ENCODE data around the gene OCA2. TPM values are rescaled to one million over a fixed set of nuclear protein-coding genes. Genes with fewer than 3 reads are reported as not detected.

The OCA2 gene
- polyA plus RNA-seq, 1 donor from 2014 or later: 0.97 TPM

DNA sequence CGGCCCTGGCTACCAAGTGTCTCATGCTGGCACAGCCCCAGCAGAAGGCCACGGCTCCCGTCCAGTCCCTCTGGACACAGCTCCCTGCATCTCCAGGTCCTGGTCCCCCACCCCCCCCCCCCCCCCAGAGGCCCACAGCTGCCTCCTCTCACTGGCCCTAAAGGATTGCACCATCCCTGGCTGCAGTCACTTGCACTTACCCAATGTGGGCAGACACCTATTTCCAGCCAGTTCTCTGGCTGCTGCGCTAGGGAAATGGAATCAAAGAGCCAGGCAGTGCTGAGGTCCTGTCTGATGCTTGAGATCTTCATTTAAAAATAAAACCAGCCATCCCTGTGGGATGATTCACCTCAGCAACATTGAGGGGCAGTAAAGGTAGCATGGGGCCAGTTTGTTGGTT, 346.4 kb downstream of the OCA2 start:
- H3K9me3 ChIP-seq (ENCODE audit: low read length): no peaks in the 10 kb centered on the region
- H3K4me3 ChIP-seq (ENCODE audit: low read length): no peak overlapping the region
- H3K9me2 ChIP-seq (ENCODE audit: insufficient read depth, low read length): no peaks in the 10 kb centered on the region
- no peaks in the 10 kb centered on the region for H3K36me3 ChIP-seq (ENCODE audit: insufficient read depth, low read length)
- no peak overlapping the region for H2AFZ ChIP-seq (ENCODE audit: low read depth, low read length)
- H3F3A ChIP-seq (ENCODE audit: insufficient read depth, low read length, poor library complexity, severe bottlenecking): no peaks in the 10 kb centered on the region
- H3K4me2 ChIP-seq (ENCODE audit: low read length): no peak overlapping the region
- H3K27ac ChIP-seq (ENCODE audit: low read length): no peak overlapping the region
- no peaks in the 10 kb centered on the region for H3K79me2 ChIP-seq (replicated peaks; ENCODE audit: insufficient read depth, low read length)
- TF ChIP-seq MXI1 (conservative IDR thresholded peaks at IDR 0.05; ENCODE audit: poor library complexity, severe bottlenecking) (no peak), RAD21 (conservative IDR thresholded peaks at IDR 0.05) (no peak), EP300 (conservative IDR thresholded peaks at IDR 0.05; ENCODE audit: poor library complexity, severe bottlenecking) (no peak), EZH2 (IDR thresholded peaks at IDR 0.05; ENCODE audit: borderline replicate concordance, insufficient read depth, low read length, poor library complexity, severe bottlenecking) (no peak), POLR2AphosphoS5 (IDR thresholded peaks at IDR 0.05) (no peak), TAF1 (IDR thresholded peaks at IDR 0.05; ENCODE audit: low read depth) (no peak), SMC3 (conservative IDR thresholded peaks at IDR 0.05; ENCODE audit: poor library complexity) (no peak)
- TF ChIP-seq, protein P1, sequence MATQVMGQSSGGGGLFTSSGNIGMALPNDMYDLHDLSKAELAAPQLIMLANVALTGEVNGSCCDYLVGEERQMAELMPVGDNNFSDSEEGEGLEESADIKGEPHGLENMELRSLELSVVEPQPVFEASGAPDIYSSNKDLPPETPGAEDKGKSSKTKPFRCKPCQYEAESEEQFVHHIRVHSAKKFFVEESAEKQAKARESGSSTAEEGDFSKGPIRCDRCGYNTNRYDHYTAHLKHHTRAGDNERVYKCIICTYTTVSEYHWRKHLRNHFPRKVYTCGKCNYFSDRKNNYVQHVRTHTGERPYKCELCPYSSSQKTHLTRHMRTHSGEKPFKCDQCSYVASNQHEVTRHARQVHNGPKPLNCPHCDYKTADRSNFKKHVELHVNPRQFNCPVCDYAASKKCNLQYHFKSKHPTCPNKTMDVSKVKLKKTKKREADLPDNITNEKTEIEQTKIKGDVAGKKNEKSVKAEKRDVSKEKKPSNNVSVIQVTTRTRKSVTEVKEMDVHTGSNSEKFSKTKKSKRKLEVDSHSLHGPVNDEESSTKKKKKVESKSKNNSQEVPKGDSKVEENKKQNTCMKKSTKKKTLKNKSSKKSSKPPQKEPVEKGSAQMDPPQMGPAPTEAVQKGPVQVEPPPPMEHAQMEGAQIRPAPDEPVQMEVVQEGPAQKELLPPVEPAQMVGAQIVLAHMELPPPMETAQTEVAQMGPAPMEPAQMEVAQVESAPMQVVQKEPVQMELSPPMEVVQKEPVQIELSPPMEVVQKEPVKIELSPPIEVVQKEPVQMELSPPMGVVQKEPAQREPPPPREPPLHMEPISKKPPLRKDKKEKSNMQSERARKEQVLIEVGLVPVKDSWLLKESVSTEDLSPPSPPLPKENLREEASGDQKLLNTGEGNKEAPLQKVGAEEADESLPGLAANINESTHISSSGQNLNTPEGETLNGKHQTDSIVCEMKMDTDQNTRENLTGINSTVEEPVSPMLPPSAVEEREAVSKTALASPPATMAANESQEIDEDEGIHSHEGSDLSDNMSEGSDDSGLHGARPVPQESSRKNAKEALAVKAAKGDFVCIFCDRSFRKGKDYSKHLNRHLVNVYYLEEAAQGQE (IDR thresholded peaks at IDR 0.05; ENCODE audit: borderline replicate concordance): no peak
- TF ChIP-seq, protein P2, sequence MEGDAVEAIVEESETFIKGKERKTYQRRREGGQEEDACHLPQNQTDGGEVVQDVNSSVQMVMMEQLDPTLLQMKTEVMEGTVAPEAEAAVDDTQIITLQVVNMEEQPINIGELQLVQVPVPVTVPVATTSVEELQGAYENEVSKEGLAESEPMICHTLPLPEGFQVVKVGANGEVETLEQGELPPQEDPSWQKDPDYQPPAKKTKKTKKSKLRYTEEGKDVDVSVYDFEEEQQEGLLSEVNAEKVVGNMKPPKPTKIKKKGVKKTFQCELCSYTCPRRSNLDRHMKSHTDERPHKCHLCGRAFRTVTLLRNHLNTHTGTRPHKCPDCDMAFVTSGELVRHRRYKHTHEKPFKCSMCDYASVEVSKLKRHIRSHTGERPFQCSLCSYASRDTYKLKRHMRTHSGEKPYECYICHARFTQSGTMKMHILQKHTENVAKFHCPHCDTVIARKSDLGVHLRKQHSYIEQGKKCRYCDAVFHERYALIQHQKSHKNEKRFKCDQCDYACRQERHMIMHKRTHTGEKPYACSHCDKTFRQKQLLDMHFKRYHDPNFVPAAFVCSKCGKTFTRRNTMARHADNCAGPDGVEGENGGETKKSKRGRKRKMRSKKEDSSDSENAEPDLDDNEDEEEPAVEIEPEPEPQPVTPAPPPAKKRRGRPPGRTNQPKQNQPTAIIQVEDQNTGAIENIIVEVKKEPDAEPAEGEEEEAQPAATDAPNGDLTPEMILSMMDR (IDR thresholded peaks at IDR 0.05; ENCODE audit: poor library complexity, severe bottlenecking): no peak
- H3K9ac ChIP-seq (ENCODE audit: low read length): no peak overlapping the region
- H3K27me3 ChIP-seq (ENCODE audit: insufficient read depth, low read depth, low read length): no peaks in the 10 kb centered on the region
- no peaks in the 10 kb centered on the region for H4K20me1 ChIP-seq (ENCODE audit: insufficient read depth)

GRCh38 chr15:27747997-27748396, 351.1 kb downstream of the OCA2 start:
- H4K20me1 ChIP-seq (ENCODE audit: insufficient read depth): no peaks in the 10 kb centered on the region
- no peak overlapping the region for H2AFZ ChIP-seq (ENCODE audit: low read depth, low read length)
- H3K9me2 ChIP-seq (ENCODE audit: insufficient read depth, low read length): no peaks in the 10 kb centered on the region
- H3F3A ChIP-seq (ENCODE audit: insufficient read depth, low read length, poor library complexity, severe bottlenecking): no peaks in the 10 kb centered on the region
- H3K4me2 ChIP-seq (ENCODE audit: low read length): no peak overlapping the region
- H3K9me3 ChIP-seq (ENCODE audit: low read length): no peaks in the 10 kb centered on the region
- TF ChIP-seq POLR2AphosphoS5 (IDR thresholded peaks at IDR 0.05) (no peak), SMC3 (conservative IDR thresholded peaks at IDR 0.05; ENCODE audit: poor library complexity) (no peak), EZH2 (IDR thresholded peaks at IDR 0.05; ENCODE audit: borderline replicate concordance, insufficient read depth, low read length, poor library complexity, severe bottlenecking) (no peak), TAF1 (IDR thresholded peaks at IDR 0.05; ENCODE audit: low read depth) (no peak), MXI1 (conservative IDR thresholded peaks at IDR 0.05; ENCODE audit: poor library complexity, severe bottlenecking) (no peak), EP300 (conservative IDR thresholded peaks at IDR 0.05; ENCODE audit: poor library complexity, severe bottlenecking) (no peak), RAD21 (conservative IDR thresholded peaks at IDR 0.05) (no peak)
- TF ChIP-seq, protein P1 (IDR thresholded peaks at IDR 0.05; ENCODE audit: borderline replicate concordance): no peak
- TF ChIP-seq, protein P2 (IDR thresholded peaks at IDR 0.05; ENCODE audit: poor library complexity, severe bottlenecking): no peak
- H3K36me3 ChIP-seq (ENCODE audit: insufficient read depth, low read length): no peaks in the 10 kb centered on the region
- no peak overlapping the region for H3K4me3 ChIP-seq (ENCODE audit: low read length)
- no peak overlapping the region for H3K27ac ChIP-seq (ENCODE audit: low read length)
- H3K79me2 ChIP-seq (replicated peaks; ENCODE audit: insufficient read depth, low read length): no peaks in the 10 kb centered on the region
- H3K27me3 ChIP-seq (ENCODE audit: insufficient read depth, low read depth, low read length): no peaks in the 10 kb centered on the region
- H3K9ac ChIP-seq (ENCODE audit: low read length): no peak overlapping the region

All from neural cell (in vitro differentiated cells).